SKM-1 (cell line): Measurements from ENCODE around the gene WHRN.

Source experiments
- DNase-seq: peaks from one replicate; lab custom pipeline; 2025; ENCODE audit not compliant: unreplicated experiment; lab: John Stamatoyannopoulos, UW

WHRN gene

DNA sequence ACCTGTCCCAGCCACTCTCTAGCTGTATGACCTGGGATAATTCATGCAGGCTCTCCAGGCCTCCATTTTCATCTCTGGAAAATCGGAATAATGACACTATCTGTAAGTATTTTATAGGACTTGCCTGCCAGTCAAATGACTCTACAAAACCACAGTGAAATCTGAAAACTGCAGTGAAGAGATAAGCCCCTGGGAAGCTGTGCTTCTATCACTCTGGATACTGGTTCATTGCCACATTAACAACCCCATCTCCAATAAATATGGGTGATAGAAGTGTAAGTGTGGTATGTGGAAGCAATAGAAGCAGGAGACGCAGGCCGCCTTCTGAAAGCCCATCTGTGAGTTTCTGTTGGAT, 31.8 kb downstream of the WHRN start:
- no peak for DNase-seq

DNA sequence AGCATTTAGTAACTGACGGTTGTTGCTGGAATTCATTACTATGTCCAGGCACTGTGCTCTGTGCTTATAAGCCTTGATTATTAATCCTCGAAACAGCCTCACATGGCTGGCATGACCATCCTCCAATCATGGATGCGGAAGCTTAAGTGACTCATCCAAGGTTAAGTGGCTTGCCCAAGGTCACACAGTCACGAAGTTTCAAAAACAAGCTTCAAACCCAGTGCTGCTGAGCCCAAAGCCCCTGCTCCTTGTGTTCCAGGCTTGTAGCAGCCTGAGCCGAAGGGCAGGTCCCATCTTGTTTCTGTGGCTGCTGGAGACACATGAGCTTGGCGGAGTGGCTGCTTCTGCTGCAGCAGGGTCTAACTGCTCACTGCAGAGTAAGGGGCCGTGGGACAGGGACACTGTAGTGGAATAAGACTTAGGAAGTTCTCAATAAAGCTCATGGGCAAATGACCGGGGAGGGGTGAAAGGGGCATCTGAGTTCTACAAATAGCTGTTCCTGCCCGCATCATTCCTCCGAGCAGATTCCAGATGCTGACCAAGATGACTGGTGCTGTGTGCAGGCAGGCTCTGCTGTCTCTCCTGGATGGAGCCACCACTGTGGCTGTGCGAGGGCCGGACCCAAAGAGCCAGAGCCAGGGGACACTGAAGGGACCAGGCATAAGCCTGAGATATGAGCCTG, 32.4 kb downstream of the WHRN start:
- DNase-seq = no peak

DNA sequence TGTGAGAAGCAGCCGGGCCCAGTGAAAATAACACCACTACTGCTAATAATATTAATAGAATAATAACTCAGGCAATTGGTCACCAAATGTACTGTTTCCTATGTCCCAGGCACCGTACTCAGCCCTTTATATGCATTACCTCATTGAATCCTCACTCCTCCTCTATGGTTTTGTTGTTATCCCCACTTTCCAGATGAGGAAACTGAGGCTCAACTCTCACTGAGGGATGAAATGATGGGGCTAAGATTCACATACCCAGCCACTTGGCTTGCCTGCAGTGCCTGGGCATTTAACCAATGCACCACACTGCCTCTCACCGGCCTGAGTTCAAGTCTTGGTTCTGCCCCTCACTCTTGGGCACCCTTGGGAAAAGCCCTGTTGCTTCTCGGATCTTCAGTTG, 34.1 kb downstream of the WHRN start:
- DNase-seq = no peak

DNA sequence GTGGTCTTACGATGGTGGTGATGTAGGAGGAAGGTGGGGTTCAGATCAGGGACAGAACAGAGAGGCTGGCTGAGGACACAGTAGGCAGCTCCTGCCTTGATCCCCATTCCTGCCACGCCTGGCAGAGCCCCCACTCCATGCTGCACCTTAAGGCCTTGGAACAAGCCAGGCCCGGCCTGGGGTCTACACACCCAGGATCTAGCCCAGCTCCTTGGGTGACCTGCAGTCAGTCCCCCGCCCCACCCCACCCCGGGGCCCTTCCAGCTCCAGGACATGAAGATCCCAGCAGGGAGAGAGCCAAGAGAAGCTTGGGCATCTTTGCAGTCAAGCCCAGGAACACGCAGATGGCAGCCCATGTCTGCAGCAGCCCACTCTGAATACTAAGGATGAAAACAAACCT, 34.7 kb downstream of the WHRN start:
- no peak for DNase-seq

DNA sequence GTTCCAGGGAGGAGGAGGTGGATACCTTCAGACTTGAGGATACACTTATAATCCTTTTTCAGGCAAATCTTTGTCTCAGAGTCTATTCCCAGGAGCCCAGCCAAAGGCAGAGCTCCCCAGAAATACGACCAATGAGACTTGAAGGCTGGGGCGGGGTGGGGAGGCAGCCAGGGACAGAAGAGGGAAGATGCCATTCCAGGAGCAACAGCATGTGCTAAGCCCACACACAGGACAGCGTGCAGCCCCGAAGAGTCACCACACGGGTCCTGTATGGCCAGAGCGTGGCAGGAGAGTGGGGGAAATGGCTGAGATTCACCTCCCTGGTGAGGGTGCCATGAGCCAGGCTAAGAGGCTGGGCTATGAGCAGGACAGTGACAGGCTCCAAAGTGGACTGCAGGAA, 35.2 kb downstream of the WHRN start:
- no peak for DNase-seq

DNA sequence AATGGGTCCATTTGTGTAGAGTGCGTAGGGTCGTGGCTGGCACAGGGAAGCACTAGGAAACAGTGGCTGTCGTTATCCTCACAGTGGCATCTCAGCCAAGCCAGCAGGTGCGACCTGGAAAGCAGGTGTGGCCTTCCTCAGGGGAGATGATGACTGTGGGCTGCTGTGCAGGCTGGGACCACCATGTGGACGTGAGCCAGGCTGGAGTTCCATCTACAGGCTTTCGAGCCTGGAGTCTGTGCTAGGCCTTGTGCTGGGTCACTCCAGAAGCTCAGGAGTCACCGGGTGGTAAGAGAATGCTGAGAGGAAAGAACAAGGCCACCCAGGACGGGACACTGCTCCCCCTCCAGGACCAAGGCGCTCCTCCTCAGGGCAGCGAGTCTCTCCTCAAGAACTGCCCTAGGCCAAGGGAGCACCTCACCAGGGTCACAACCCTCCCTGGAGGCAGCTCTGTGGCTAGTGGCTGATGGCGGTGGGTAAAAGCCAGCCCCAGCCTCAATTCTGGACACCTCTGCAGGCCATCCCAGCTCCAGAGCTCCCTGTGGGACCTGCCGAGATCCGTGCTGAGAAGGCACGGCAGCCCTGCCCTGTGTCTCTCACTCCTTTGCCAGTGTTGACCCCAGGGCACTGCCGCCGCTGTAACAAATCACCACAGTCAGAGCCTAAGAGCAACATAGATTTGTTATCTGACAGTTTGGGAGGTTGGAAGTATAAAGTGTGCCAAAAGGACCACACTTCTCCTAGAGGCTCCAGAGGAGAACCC, 36.0 kb downstream of the WHRN start:
- no peak for DNase-seq

DNA sequence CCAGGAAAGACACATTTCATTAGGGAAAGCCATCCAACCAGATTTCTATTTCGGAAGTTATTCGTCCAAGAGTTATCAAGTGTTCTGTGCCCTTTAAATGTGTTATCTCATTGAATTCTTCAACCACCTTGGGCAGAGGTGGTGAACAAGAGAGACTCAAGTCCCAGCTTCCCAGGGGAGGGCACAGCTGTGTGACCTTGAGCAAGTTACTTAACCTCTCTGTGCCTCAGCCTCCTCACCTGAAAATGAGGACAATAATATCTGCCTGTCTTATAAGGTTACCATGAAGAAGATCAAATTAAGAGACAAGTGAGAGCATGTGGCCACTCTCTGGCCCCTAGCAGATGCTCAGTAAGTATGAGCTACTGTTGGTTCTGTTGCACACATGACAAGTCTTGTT, 37.4 kb downstream of the WHRN start:
- DNase-seq = no peak

DNA sequence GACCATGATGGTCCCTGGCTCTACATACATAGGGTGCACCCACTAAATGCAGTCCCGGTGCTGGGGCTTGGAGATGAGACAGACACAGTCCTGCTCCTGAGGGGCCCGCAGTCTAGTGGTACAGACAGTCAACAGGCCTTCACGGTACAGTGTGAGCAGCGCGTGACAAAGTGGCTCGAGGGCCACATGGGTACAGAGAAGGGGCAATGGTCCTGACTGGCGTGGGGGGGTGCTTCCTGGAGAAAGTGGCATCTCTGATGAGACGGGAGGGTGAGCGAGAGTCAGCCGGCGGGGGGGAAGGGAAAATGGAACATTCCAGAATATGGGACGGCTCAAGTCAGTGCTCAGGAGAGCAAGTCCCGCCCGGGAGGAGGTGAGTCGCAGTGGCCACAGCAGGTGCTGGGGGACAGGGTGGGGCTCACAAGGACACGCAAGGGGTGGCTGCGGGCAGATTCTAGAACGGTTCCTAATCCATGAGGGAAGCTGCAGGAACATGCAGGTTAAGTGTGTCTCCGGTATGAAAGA, 38.0 kb downstream of the WHRN start:
- DNase-seq = no peak

DNA sequence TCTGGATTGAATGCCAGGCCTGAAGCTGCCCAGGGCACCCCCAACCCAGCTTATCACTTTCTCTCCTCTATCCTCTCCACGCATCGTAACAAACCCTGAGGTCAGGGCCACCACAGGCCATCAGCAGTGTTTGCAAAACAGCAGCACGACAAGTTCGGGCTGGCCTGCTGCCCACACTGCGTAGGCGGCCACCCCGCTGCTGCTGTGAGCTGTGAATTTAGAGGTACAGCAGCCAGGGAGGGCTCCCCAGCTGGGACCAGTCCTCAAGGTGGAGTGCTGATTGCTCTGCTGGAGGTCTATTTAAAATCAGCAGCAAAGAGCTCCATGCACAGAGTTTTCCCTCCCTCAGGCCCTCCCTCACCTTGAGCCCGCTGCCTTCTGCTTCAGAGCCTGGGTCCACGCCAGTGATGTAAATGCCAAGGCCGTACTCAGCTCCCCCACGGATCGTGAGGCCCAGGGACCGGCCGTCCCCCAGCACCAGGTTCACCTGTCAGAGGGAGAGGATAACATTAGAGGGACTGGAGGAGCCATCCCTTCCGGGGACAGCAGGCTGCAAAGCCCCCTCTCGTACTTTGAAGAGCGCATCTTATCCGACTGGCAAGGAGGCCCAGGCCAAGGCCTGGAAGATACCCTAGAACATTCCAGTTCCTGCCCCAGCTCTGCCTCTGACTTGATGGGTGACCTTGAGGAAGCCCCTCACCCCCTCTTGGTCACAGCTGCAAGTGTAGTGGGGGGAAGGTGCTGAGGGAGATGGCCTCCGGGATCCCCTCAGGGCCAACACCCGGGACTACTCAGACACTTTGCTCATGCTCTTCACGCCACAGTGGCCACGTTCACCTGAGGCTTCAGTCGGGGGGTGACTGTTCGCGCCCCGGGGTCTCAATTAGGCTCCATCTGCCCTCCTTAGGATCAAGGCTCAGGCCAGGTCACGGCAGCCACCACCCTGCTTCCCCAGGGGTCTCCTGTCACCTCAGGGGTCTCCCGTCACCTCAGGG, 39.1 kb downstream of the WHRN start:
- no peak for DNase-seq

DNA sequence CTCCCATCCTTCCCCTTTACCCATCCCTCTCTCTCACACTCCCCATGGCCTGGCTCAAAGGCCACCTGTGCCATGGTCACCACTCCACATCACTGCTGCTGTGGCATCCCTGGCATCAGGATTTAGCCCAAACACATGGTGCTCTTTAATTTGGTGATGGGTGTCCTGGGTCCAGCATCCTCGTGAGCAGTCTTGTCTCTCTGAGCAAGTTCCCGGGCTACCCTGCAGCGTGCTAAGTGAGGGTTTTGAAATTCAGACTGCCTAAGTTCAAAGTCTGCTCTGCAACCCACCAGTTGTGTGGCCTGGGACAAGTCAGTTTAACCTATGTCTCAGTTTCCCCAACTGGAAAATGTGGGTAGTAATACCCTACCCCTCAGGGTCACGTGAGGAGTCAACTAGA, 39.9 kb downstream of the WHRN start:
- DNase-seq = no peak

DNA sequence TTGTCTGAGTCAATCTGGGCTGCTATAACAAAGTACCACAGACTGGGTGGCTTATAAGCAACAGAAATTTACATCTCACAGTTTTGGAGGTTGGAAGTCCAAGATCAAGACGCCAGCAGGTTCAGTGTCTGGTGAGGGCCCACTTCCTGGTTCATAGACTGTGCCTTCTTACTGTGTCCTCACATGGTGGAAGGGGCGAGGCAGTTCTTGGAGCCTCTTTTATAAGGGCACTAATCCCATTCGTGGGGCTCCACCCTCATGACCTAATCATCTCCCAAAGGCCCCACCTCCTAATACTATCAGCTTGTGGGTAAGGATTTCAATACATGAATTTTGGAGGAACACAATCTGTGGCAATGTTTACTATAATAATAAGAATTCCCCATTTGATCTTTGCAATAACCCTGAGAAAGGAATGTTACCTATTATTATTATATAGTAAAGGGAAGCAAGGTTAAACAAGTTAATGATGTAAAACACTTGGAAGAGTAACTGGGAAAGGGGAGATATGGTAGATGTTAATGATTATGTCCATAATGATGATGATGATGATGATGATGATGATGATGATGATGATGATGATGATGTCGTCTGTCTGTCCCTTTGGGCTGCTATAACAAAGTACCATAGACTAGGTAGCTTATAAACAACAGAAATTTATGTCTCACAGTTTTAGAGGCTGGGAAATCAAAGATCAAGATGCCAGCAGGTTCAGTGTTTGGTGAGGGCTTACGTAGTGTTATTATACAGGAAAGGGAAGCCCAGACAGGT, 40.8 kb downstream of the WHRN start:
- DNase-seq = no peak

DNA sequence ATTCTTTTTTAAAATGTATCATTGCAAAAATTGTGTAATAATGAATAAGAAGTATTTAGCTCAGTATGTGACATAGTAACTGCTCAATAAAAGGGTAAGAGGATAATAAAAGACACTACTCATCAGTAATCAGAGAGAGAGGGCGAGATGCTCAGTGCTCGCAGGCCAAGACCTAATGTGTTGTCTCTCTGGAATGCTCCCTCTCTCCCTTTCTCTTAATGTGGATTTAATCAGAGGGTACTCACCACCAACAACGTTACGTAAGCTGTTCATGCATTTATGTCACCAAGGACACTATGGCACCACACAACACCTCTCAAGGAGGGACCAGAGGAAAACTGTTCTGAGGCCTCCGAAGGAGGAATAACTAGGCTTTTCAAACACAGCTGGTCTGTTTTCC, 42.5 kb downstream of the WHRN start:
- no peak for DNase-seq

DNA sequence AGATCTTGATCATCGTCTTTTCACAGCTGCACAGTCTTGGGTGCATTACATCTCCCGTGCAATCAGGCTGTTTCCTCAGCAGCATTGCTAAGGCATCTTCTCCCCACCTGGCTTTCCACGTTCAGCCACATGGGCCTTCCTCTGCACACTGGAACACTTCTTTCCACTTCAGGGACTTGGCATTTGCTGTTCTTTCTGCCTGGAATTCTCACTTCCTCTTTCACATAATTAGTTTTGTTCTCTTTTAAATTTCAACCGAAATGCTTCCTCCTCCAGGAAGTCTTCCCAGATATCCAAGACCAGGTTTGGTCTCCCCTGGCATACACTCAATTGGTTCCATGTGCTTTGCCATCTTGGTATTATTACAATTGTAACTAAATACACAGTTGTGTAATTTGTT, 43.8 kb downstream of the WHRN start:
- no peak for DNase-seq

DNA sequence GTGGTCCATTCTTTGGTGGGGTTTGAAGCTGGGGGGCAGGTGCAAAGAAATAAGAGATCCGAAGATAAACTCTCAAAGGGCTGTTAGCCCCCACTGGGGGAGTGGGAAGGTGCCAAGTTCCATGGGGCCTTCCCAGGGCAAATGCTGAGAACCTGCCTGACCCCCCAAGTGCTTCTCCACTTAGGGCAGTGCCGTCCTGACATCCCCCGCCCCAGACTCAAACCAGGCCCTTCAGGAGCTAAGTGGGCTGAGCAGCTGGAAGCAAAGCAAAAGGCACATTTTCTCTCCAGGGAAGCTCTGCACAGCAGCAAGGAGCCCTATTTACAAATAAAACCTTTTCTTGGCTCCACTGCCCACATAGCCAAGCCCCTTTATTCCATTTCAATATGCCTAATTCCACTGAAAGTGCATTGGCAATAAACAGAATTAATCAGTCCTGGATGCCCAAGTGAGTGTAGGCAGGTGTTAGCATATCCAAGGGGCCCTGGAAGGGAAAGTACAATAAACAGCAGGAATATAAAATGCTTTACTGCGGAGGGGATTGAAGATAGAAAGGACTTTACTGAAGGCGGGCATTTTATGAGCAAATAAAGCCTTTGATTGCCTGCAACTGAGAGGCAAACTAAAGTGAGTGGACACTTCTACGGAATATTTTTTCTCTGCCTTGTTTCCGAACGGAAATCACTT, 44.6 kb downstream of the WHRN start:
- DNase-seq = no peak

DNA sequence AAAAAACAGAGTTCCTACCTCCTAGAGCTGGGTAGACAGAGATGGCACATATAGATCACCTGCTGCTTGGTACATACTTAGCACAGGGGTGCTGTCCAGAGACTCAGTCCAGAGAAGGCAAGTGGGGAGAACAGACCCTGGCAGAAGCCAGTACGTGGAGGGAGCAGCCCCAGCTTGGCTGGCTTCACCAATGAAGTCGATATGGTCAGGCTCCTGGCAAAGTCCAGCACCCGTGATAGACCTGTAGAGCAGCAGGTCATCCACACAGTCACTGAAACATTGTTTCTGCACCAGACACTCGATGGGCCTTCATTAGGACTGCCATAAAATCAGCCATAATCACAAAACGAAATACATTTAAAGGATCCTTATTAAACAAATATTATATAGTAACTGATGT, 45.8 kb downstream of the WHRN start:
- no peak for DNase-seq

DNA sequence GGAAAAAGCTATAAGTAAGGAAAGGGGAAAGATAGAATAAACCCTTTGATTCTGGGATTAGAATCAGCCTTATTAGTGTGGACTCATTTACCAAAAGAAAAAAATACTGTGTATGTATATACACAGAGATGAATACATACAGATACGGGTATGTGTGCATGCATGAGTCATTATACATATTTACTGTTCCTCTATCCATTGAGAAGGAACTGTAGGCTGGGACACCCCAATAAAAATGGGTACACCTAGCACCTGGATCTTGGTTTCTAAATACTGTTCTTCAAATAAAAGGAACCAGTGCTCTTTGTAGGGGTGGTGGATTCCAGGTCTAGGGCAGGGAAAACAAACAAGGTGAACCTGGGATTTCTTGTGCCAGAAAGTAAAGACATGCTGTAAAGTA, 48.3 kb downstream of the WHRN start:
- DNase-seq = no peak

DNA sequence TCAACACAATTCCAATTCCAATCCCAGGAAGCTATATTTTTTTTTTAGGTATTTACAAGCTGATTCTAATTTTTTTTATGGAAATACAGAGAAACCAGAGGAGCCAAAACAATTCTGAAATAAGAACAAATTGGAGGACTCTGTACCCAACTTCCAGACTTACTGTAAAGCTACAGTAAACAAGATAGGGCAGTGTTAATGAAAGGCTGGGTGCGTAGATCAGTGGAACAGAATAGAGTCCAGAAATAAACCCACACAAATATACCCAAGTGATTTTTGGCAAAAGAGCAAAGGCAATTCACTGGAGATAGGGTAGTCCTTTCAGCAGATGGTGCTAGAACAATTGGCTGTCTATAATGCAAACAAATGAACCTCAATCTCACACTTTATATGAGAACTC, 50.6 kb downstream of the WHRN start:
- DNase-seq = no peak

DNA sequence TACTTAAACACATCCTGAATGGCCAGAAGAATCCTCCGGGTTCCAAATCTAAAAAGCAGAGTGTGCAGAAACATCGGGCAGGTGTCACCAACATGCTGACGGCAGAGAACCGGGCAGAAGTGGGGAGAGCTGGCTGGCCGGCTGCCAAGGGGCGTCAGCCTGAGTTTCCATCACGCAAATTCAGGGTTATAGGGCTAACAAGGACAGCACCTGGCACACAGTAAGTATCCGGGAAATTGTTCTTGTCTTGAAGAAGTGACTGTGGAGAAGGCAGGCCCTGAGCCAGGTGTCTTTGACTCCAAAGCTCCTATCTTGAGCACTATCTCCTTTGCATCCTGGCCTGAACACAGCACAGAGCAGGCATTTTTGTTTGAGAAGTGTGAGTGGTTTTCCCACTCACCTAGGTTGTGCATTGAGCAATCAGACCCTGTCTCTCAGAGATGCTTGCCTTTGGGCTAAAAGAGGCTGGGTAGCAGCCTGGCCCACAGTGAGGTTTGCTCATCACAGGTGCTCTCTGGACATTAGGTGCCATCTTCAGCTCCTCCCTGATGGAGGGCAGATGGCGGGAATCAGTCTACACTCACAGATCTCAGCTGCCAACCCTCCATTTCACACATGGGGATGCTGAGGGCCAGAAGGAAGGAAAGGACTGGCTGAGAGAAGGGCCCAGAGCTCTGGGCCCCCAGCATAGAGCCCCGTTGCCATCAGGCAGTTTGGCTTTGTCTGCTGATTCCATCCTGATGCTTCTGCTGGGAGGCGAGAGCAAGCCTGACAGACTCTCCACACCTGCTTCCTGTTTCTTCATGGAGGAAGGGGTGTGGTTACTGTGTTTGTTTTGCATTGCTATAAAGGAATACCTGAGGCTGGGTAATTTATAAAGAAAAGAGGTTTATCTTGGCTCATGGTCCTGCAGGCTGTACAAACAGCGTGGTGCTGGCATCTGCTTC, 52.8 kb downstream of the WHRN start:
- no peak for DNase-seq

DNA sequence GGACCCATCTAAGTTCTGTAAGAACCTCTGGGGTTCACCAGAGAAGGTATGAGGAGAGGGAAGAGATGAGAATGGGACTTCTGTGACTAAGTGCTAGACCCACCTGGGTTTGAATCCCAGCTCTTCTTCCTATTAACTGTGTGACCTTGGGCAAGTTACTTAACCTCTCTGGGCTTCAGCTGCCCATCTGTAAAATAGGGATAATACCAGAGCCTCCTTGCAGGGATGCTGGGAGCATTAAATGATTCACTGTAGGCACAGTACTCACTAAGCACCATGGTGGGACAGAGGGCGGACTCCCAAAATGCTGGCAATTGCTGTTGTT, 53.6 kb downstream of the WHRN start:
- DNase-seq = no peak
